Activated naive CD4-positive, alpha-beta T cell treated with anti-CD3 and anti-CD28 coated beads, Interleukin-2, amount 10 ng/mL, durations not matched to agents 7 days and 5 days (primary cell): ENCODE results near the gene LRCH1.
A peak's percentile ranks its signal among the peaks of the same experiment; 100 is the strongest.

ENCODE experiments used
- CTCF ChIA-PET: fragments of 350-600 bp; sonication (Branson Sonifier 250); formaldehyde crosslinking; loops from one replicate; lab custom pipeline; 2021; ENCODE audit warnings: antibody characterized with exemption; lab: Charles Lee
- DNase-seq: peaks from one replicate; pipeline ENCODE4 v3.0.0-alpha.2; 2020
- H3K27ac Mint-ChIP-seq: one replicate; pipeline ENCODE4 v1.8.0; 2021; ENCODE audit warnings: mild to moderate bottlenecking, moderate library complexity, mixed read lengths
- H3K27me3 Mint-ChIP-seq: one replicate; pipeline ENCODE4 v1.8.0; 2021; ENCODE audit warnings: mild to moderate bottlenecking, mixed read lengths
- H3K36me3 Mint-ChIP-seq: one replicate; pipeline ENCODE4 v1.8.0; 2021; ENCODE audit warnings: mixed read lengths
- H3K4me1 Mint-ChIP-seq: one replicate; pipeline ENCODE4 v1.8.0; 2021; ENCODE audit warnings: mixed read lengths
- H3K4me3 Mint-ChIP-seq: one replicate; pipeline ENCODE4 v1.8.0; 2021; ENCODE audit warnings: mild to moderate bottlenecking, moderate library complexity, mixed read lengths
- H3K9me3 Mint-ChIP-seq: one replicate; pipeline ENCODE4 v1.8.0; 2021; ENCODE audit warnings: mixed read lengths

Gene LRCH1

DNA sequence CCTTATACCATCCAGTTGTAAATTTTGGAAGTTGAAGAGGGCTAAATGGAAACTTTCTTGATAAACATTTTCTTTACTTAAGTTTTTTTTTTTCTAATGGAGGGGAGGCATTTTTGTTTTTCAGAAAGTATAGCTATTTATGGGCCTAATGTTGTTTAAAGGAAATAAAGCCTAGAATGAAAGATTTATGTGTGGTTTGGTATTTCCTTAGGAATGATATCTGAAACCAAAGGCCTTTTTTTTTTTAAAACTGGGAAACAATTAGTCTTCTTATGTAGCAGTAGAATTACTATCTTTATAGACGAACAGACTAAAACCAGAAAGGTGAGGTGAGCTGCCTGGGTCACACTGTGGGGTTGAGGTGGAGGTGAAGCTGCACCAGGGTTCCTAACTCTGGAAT, 163.9 kb downstream of the LRCH1 start:
- no peak overlapping the region for H3K4me3 Mint-ChIP-seq
- peaks cover 20% of the 10 kb centered on the region for H3K36me3 Mint-ChIP-seq
- CTCF ChIA-PET: interaction anchor here (1.2 kb wide), 1 partner anchor 165 kb away, joined by 6 read pairs; no protein-coding TSS in a partner anchor
- DNase-seq: no peak
- H3K9me3 Mint-ChIP-seq: no peaks in the 10 kb centered on the region
- H3K27me3 Mint-ChIP-seq: no peaks in the 10 kb centered on the region
- no peak overlapping the region for H3K27ac Mint-ChIP-seq
- no peaks in the 10 kb centered on the region for H3K4me1 Mint-ChIP-seq

DNA sequence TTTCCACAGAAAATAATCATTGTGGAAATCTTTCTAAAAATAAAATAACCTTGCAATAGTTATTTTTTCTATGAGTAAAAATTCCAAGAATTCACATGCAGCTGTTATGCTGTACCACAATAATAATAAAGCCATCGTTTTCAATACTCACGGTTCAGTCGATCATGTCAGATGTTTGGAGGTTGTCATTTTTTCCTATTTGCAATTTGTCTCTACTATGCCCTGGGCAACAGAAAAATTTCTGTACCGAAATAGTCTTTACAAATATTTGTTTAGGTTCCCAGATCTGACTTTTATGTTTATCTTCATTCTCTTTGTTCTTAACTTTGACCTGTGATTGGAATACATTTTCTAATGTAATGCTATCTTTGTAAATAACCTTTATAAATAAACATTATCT, 164.3 kb downstream of the LRCH1 start:
- no peak overlapping the region for H3K27ac Mint-ChIP-seq
- no peaks in the 10 kb centered on the region for H3K9me3 Mint-ChIP-seq
- H3K27me3 Mint-ChIP-seq: no peaks in the 10 kb centered on the region
- CTCF ChIA-PET: interaction anchor here (1.2 kb wide), 1 partner anchor 166 kb away, joined by 6 read pairs; no protein-coding TSS in a partner anchor
- no peak for DNase-seq
- no peaks in the 10 kb centered on the region for H3K4me1 Mint-ChIP-seq
- no peak overlapping the region for H3K4me3 Mint-ChIP-seq
- H3K36me3 Mint-ChIP-seq: peaks cover 19% of the 10 kb centered on the region

DNA sequence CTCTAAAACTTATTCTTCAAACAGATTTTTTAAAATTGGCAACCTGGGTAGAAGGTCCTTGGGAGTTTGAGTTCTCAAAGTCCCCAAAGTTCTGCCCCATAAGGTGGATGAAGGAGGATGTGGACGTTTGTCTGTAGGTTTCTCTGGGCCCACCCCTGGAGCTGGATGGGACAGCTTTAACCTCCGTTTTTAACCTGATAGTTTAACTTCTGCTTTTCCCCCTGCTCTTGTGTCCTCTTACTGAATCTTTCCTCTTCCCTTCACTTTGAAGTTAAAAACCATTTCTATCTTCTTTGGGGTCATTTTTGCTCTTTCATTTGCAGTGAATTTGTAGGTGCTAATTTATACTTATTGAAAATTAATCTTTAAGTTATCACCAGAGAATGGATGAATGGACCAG, 164.9 kb downstream of the LRCH1 start:
- Mint-ChIP-seq H3K9me3 (no peaks in the 10 kb centered on the region), H3K4me3 (no peak overlapping the region), H3K27ac (no peak overlapping the region), H3K27me3 (no peaks in the 10 kb centered on the region), H3K4me1 (no peaks in the 10 kb centered on the region), H3K36me3 (peaks cover 19% of the 10 kb centered on the region)
- DNase-seq: no peak
- CTCF ChIA-PET: interaction anchor here (1.2 kb wide), 1 partner anchor 166 kb away, joined by 6 read pairs; no protein-coding TSS in a partner anchor

DNA sequence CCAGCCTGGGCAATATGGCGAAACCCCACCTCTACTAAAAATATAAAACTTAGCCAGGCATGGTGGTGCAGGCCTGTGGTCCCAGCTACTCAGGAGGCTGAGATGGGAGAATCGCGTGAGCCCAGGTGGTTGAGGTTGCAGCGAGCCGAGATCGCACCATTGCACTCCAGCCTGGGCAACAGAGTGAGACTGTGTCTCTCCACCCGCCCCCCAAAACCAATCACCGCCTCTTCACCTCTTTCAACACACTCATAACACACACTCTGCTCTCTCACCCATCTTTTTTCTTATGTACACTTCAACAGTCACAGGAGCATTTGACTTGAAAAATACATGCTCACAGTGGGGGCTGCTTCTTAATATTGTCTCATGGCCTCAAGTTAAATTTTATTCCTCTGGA, 167.2 kb downstream of the LRCH1 start:
- CTCF ChIA-PET: interaction anchor here (0.7 to 4.9 kb wide), 6 partner anchors 10 to 228 kb away, joined by 3 to 51 read pairs (median 4); no protein-coding TSS in a partner anchor
- Mint-ChIP-seq H3K9me3 (no peaks in the 10 kb centered on the region), H3K4me3 (no peak overlapping the region), H3K4me1 (no peaks in the 10 kb centered on the region), H3K36me3 (peaks cover 26% of the 10 kb centered on the region), H3K27ac (no peak overlapping the region), H3K27me3 (no peaks in the 10 kb centered on the region)
- no peak for DNase-seq

DNA sequence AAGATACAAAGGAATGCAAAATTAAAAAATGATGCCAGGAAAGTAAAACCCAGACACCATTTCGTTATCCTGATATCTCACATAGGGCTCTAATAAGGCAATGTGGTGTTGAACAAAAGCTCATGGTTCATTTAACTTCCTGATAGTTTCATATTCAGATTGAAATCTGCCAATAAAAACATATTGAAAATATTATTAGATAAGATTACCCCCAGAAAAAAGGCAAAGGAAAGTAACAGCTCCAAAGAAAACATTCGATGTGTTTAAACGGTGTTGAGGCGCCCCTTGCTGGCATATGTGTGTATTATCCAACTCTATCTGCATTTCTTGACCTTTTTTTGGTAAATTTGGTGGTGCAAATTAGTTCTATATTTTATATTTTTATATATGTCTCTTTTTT, 168.1 kb downstream of the LRCH1 start:
- H3K27me3 Mint-ChIP-seq: no peaks in the 10 kb centered on the region
- peaks cover 1% of the 10 kb centered on the region for H3K4me1 Mint-ChIP-seq
- peak; percentile 65 for DNase-seq
- peaks cover 26% of the 10 kb centered on the region for H3K36me3 Mint-ChIP-seq
- H3K27ac Mint-ChIP-seq: no peak overlapping the region
- CTCF ChIA-PET: interaction anchor here (0.6 to 4.9 kb wide), 14 partner anchors 9 to 1969 kb away, joined by 3 to 51 read pairs (median 4); no protein-coding TSS in a partner anchor
- no peaks in the 10 kb centered on the region for H3K9me3 Mint-ChIP-seq
- H3K4me3 Mint-ChIP-seq: no peak overlapping the region

DNA sequence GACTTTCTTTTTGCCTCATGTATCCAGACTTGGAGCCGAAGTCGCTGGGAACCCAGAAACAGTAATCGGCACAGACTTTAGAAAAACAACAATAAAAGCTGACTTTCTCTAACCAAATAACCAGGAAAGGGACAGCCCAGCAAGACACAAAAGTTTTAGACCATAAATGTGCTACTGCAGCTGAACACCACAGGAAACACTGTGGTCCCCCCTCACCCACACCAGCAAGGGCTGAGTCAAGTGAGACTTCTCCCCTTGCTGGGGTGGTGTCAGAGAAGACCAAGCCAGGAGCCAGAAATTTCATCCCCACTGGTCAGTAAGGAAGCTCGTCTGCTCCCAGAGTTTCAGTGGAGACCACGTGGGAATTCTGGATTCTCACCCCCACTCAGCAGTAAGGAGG, 173.4 kb downstream of the LRCH1 start:
- no peak overlapping the region for H3K4me3 Mint-ChIP-seq
- H3K9me3 Mint-ChIP-seq: no peaks in the 10 kb centered on the region
- peaks cover 4% of the 10 kb centered on the region for H3K4me1 Mint-ChIP-seq
- no peak for DNase-seq
- peaks cover 53% of the 10 kb centered on the region for H3K36me3 Mint-ChIP-seq
- no peaks in the 10 kb centered on the region for H3K27me3 Mint-ChIP-seq
- CTCF ChIA-PET: interaction anchor here (1.1 kb wide), 1 partner anchor 175 kb away, joined by 6 read pairs; no protein-coding TSS in a partner anchor
- H3K27ac Mint-ChIP-seq: no peak overlapping the region

DNA sequence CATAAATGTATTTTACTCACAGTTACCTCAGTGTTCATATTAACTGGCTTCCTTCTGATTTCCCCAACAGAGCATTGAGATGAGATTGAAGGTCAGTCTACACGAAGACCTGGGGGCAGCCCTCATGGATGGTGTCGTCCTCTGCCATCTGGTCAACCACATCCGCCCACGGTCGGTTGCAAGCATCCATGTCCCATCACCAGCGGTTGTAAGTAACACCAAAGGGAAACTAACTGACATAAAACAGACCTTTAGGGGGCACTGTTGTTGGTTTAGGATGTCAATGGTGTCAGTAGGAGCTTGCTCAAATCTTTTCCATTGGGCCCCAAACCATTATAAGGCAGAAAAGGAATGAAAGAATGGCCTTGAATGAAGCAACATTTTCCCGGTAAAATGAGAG, 175.8 kb downstream of the LRCH1 start:
- H3K27me3 Mint-ChIP-seq: no peaks in the 10 kb centered on the region
- no peak overlapping the region for H3K4me3 Mint-ChIP-seq
- DNase-seq: no peak
- peaks cover 4% of the 10 kb centered on the region for H3K4me1 Mint-ChIP-seq
- no peaks in the 10 kb centered on the region for H3K9me3 Mint-ChIP-seq
- CTCF ChIA-PET: interaction anchor here (0.6 to 1.3 kb wide), 6 partner anchors 9 to 235 kb away, joined by 3 to 5 read pairs (median 3); no protein-coding TSS in a partner anchor
- H3K27ac Mint-ChIP-seq: no peak overlapping the region
- peaks cover 51% of the 10 kb centered on the region for H3K36me3 Mint-ChIP-seq

DNA sequence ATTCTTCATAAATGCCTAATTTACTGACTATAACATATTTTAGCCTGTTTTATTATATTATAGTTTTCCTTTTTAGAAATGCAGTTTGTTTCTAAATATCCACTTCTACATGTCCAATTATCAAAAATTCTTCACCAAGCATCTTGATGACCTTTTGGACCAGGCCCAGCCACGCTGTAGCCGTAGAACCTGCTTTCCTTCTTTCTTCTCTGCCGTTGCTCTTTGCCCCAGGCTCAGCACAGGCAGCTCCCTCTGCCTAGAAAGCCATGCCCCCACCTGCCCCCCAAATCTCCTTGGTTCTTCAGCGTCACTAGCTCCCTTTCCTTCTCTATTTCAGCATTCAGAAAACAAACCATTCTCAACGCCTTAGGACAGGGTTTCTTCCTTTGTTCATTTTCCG, 178.6 kb downstream of the LRCH1 start:
- CTCF ChIA-PET: interaction anchor here (1.4 to 1.6 kb wide), 2 partner anchors 10 to 180 kb away, joined by 3 to 8 read pairs; no protein-coding TSS in a partner anchor
- Mint-ChIP-seq H3K36me3 (peaks cover 36% of the 10 kb centered on the region), H3K27ac (no peak overlapping the region), H3K4me3 (no peak overlapping the region), H3K9me3 (no peaks in the 10 kb centered on the region), H3K27me3 (no peaks in the 10 kb centered on the region), H3K4me1 (no peaks in the 10 kb centered on the region)
- DNase-seq: no peak

DNA sequence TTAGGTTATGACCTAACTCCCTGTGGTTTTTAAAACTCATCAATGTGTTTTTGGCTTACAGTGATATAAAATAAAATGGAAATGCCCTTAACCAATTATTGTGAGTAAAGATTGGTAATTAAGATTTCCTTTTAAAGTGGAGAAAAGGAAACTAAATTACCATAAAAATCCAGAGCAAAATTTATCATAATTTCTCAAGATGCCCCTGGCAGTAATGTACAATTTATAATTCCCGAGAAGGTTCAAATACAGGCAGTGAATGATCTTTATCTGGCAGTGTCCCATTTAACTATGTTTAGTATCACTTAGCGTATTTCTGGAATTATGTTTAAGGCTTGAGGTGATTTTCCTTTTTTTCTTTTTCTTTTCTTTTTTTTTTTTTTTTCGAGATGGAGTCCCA, 182.5 kb downstream of the LRCH1 start:
- CTCF ChIA-PET: no interaction called here
- H3K36me3 Mint-ChIP-seq: peaks cover 15% of the 10 kb centered on the region
- H3K4me1 Mint-ChIP-seq: no peaks in the 10 kb centered on the region
- no peak overlapping the region for H3K4me3 Mint-ChIP-seq
- no peaks in the 10 kb centered on the region for H3K9me3 Mint-ChIP-seq
- no peak overlapping the region for H3K27ac Mint-ChIP-seq
- no peaks in the 10 kb centered on the region for H3K27me3 Mint-ChIP-seq
- no peak for DNase-seq

DNA sequence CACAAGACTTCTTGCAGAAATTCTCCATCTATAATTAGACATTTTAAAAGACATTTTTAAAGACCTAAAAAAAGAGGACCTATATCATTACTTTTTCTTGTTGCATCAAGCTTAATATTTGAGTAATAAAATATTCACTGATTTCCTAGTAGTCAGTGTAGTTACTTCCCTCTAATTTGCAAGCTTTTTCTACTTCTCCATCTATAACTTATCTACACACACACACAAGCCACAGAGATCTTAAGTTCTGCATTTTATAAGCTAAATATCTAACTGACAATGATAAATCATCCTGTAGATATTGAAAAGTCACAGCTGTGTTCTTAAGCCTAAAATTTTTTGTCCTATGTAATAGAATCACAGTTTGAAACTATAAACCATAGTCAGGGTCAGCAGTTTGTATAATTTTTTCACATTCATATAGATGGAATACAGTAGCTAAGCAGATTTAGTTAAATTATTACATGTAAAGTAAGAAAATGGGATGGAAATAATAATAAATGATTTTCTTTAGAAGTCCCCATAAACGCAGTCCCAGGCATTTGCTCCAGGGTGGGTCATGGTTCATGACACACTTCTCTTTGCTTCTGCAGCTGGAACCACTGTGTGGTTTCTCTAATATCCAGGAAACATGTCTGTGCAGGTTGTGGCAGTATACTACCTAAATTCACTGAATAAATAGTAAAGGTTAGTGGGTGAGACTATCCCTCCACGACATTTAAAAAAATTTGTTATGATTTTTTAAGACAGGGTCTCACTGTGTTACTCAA, 183.8 kb downstream of the LRCH1 start:
- CTCF ChIA-PET: no interaction called here
- Mint-ChIP-seq H3K9me3 (no peaks in the 10 kb centered on the region), H3K27ac (no peak overlapping the region), H3K27me3 (no peaks in the 10 kb centered on the region), H3K36me3 (peaks cover 13% of the 10 kb centered on the region), H3K4me3 (no peak overlapping the region), H3K4me1 (no peaks in the 10 kb centered on the region)
- no peak for DNase-seq

DNA sequence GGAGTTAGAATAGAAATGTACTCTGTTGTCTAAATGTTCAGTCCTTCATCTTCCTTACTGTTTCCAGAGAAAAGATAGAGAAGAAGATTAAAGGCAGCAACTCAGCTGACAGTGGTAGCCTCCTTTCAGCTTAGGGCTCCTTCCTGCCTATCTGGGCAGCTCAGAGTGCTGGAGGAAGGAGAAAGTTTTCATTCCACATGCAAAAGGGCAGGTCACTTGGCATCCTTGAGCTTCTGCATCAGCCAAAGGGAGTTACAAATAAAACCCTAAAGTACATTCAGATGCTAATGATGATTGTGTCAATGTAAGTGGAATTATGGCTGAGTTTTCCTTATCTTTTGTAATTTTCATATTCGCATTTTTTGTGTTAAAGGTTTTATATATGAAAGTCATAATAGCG, 185.1 kb downstream of the LRCH1 start:
- Mint-ChIP-seq H3K4me3 (no peak overlapping the region), H3K36me3 (peaks cover 13% of the 10 kb centered on the region), H3K9me3 (no peaks in the 10 kb centered on the region), H3K27ac (no peak overlapping the region), H3K4me1 (no peaks in the 10 kb centered on the region), H3K27me3 (no peaks in the 10 kb centered on the region)
- no peak for DNase-seq
- CTCF ChIA-PET: interaction anchor here (1.3 kb wide), 1 partner anchor 9 kb away, joined by 4 read pairs; no protein-coding TSS in a partner anchor

DNA sequence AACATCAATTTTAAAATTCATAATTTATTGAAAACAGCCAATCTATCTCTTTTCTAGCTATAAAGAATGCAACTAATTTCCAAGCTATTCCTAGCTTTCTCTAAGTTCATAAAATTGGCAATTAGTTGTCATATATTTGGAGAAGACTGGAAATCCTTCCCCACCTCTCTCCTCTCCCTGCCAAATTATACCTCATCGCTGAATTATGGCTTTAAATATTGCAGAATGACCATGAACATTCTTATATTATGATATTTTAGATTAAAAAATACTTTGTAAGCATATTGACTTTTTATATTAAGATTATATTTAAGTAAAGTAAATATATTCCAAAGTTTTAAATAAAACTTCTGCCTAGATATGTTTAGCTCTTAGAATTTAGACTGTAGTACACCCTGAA, 185.8 kb downstream of the LRCH1 start:
- Mint-ChIP-seq H3K9me3 (no peaks in the 10 kb centered on the region), H3K4me3 (no peak overlapping the region), H3K27ac (no peak overlapping the region), H3K36me3 (peaks cover 13% of the 10 kb centered on the region), H3K4me1 (no peaks in the 10 kb centered on the region), H3K27me3 (no peaks in the 10 kb centered on the region)
- DNase-seq: no peak
- CTCF ChIA-PET: interaction anchor here (1.3 kb wide), 1 partner anchor 10 kb away, joined by 4 read pairs; no protein-coding TSS in a partner anchor

DNA sequence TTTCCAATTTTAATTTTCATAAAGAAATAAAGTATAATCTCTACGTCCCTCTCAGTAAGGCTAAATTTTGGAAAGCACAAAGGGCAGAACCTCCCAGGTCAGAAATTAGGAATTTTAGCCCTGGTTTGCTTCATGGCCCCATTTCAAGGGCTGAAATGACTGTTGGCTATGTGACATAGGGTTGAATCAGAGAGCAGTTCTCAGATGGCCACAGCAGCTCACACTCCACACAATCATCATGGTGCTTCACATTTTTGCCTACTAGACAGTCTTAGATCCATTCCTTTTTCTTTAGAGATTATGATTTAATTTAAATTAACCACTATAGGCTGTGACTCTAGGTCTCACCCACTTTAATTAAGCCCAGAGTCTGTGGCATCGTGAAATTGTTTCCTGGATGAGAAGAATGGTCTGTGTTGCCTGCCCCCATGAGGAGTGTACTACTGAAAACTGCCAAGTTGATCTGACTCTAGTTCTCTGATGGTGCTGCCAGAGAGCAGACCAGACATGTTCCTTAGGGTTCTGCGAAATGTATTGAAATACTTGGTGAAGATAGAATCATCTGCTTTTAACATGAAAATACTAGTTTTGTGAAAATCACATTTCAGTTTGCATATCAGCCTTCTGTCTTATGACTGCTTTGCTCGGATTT, 186.6 kb downstream of the LRCH1 start:
- DNase-seq: no peak
- Mint-ChIP-seq H3K4me3 (no peak overlapping the region), H3K27me3 (no peaks in the 10 kb centered on the region), H3K9me3 (no peaks in the 10 kb centered on the region), H3K36me3 (peaks cover 14% of the 10 kb centered on the region), H3K4me1 (no peaks in the 10 kb centered on the region), H3K27ac (no peak overlapping the region)
- CTCF ChIA-PET: no interaction called here

DNA sequence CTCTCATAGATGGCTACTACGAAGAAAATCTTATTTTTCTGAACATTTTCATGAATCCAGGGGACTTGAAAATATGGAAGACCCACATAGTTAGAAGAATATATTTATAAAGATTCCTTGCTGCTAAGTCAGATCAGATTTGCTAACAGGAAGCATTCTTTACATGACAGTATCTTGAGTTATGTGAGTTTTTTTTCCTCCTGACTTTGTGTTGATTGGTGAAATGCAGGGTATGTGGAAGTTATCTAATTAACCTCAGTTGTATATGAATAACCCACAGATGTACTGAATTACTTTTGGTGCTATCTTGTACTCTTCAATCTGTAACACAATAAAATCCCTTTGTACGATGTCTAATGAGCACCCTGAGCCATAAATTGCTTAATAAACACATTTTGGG, 190.2 kb downstream of the LRCH1 start:
- CTCF ChIA-PET: no interaction called here
- no peaks in the 10 kb centered on the region for H3K27me3 Mint-ChIP-seq
- H3K27ac Mint-ChIP-seq: no peak overlapping the region

More for the DNA sequence above, 190.2 kb downstream of the LRCH1 start:
- Mint-ChIP-seq H3K4me1 (no peaks in the 10 kb centered on the region), H3K4me3 (no peak overlapping the region), H3K9me3 (no peaks in the 10 kb centered on the region), H3K36me3 (peaks cover 27% of the 10 kb centered on the region)
- no peak for DNase-seq
